Embryonic facial prominence (tissue), 1 donor: ENCODE data around the gene RAET1G.
"Not testable (repeated sequence)": the region's sequence is repeated elsewhere in the genome, so short reads cannot be mapped to it uniquely, and the experiment has no call there.

ENCODE experiments used
- DNase-seq: peaks from one replicate; pipeline ENCODE4 v3.0.0-alpha.2; 2016; ENCODE audit errors: extremely low spot score

The RAET1G gene

GRCh38 chr6:149953934-149954327 is 31.0 kb upstream of the RAET1G start:
- DNase-seq, result not testable (repeated sequence)

DNA sequence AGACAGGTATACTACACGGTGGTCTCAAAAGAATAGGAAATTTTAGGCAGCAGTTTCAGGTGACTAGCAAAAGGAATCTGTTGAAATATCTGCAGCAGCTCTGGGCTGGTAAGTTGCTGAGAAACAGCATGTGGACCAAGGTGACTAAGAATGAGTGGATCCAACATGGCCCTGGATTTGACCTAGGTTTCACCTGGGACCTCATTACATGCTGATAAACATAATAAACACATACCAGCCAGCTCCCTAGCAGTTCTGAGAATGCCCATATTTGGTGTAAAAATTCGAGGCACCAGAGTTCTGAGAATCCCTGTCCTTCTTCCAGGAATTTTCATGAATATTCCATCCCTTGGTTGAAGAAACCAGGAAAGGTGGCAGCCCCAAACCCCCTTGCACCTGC is 30.5 kb upstream of the RAET1G start:
- not testable (repeated sequence) for DNase-seq

- no peak for DNase-seq
Observed at GRCh38 chr6:149951626-149952025, 28.7 kb upstream of the RAET1G start.

DNA sequence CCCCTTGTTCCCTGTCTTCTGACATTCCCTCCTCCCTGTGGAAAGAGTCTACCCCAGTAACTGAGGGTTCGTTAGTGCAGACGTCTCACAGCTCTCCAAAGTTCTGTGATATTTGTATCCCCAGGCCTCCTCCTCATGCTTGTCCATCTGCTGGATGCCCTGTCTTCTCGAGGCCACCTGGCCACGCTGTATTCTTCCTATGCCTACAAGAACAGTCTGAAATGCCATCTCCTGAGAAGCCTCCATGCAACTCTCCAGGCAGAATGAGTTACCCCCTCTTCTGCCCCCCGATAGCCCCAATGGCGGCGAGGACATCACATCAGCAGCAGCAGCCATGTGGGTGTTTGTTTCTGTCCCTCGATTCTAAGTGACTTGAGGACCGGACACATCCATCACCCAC is 28.2 kb upstream of the RAET1G start:
- no peak for DNase-seq

GRCh38 chr6:149950423-149950822 is 27.5 kb upstream of the RAET1G start:
- no peak for DNase-seq

GRCh38 chr6:149948616-149949015 is 25.7 kb upstream of the RAET1G start:
- DNase-seq, result no peak

DNA sequence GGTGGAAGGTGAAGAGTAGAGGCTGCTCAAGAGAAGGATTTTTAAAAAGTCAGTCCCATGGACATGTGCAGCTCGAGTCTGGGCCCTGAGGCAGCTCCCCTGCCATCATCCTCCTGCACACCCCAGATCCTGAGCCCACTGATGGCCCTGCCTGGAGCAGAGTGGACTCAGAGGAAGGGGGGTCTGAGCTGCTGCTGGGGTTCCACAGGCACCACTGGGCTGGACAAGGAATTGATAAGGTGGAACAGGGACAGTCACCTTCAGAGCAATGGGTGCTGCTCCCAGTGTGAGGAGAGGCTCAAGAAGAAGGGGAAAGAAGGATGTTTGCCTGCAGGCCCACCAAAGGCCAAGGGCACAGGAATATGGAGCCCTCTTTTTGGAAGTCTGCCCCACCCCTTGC is 25.1 kb upstream of the RAET1G start:
- DNase-seq, result no peak

DNA sequence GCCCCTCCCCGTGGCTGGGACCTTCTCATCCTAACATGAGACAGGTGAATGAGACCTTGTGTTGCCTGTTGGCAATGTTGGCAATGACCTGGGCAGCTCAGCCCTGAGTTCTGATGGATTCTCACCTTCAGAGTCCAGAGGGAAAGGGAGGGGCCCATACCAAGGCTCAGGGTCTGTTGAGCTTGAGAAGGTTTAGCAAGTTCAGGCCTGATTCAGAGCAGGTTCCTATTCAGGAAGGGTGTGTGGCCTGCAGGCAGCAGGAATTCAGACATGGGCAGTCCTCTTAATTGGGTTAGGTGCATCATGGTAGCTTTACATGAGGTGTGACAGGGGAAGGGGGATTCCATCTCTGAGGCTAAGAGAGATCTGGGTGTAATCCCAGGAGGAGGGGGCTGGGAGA is 24.6 kb upstream of the RAET1G start:
- DNase-seq, result not testable (repeated sequence)

DNA sequence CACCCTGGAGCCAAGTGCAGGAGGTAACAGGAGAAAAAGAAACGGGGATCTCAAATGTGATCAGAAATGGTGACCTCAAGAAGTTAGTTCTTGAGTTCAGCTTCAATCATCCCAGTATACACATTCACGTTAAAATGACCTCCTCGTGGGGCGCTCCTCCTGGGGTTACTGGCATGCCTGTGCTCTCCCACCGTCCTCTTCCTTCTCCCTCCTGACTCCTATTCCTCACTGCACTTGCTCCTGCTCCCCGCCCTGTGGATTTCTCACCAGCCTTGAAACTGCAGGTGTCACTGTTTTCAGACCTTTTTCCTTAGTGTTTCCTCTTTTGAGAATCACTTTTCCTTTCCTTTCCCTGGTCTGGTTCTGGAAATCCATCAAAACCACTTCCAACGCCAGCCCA is 23.7 kb upstream of the RAET1G start:
- not testable (repeated sequence) for DNase-seq

DNA sequence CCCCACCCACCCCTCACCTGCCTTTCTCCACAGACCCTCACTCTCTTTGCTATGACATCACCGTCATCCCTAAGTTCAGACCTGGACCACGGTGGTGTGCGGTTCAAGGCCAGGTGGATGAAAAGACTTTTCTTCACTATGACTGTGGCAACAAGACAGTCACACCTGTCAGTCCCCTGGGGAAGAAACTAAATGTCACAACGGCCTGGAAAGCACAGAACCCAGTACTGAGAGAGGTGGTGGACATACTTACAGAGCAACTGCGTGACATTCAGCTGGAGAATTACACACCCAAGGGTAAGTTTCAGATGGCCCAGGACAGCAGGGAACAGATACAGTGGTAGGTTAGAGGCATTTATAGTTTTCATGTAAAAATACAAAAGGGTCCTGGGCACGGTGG is 22.4 kb upstream of the RAET1G start:
- DNase-seq, result not testable (repeated sequence)

DNA sequence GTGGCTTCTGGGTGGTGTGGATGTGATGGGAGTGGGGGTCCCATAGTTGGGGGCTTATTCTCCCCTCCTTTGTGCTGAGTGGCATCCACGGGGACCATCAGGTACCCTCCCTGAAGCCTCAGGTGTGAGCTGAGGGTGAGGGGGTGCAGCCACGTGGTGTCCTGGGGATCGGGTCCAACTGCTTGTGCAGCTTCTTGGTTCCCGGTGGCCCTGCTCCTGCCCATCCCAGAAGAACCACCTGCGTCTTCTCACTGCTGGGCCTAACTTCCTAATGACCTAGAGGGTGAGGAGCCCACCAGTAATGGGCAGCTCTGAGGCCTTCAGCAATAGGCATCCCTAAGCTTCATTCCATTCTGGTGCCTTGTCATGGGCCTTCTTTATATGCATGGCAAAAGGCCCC is 20.4 kb upstream of the RAET1G start:
- not testable (repeated sequence) for DNase-seq

GRCh38 chr6:149942461-149942829 is 19.5 kb upstream of the RAET1G start:
- no peak for DNase-seq

- DNase-seq, result peak; percentile 73
Observed at GRCh38 chr6:149941583-149942460, 18.9 kb upstream of the RAET1G start, which contains the start of gene ULBP2. TSS of gene ULBP2 (plus strand) at chr6:149942014. CDS start at chr6:149942073, 59 bp downstream.

DNA sequence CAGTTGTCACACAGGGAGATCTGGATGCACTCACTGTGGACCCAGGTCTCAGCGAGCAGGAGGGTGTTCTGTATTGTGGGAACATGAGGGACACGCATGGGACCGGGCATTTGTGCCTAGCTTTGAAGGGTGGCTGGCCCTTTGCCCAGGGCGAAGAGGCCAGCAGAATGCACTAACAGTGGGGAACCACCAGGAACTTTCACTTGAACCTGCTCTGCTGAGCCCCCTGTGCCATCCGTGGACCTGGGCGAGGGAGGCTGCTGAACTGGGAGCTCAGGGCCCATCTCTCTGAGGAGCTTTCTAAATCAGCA is 17.7 kb upstream of the RAET1G start:
- no peak for DNase-seq

- no peak for DNase-seq
Observed at GRCh38 chr6:149939909-149940671, 17.2 kb upstream of the RAET1G start.

- DNase-seq, result no peak
Observed at GRCh38 chr6:149939356-149939648, 16.4 kb upstream of the RAET1G start.

DNA sequence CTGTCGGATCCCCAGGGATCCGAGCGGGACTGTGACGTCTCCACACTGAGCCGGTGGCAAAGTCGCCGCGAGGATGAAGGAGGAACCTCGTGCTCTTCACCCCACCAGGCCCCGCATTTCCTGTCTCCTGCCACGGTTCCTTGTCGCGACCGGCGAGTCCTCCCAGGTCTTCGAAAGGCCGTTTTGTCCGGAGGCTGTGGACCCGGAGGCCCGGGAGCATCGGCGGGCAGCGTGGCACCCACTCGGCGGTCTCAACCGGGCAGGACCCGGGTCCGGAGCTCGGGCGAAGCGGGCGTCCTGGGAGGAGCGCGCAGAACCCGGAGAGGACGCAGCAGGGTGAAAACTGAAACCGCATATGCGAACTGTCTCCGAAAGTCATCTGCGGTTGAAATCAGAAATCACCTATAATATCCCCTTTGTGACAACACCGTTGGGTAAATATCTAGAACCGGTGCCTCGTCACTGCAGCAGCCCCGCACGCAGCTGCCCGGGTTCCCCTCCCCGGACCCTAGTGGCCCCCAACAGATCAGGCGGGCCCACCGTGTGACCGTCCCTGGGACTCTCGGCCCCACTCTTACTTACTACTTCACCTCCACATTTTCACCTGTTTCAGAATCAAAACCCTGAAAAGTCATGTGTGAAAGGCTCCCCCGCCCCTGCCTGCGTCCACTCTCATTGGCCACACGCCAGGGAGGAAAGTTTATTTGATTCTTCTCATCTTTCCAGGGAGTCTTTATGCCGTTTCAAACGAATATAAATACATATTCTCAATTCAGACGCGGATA is 15.8 kb upstream of the RAET1G start:
- DNase-seq, result no peak

- not testable (repeated sequence) for DNase-seq
Observed at GRCh38 chr6:149938013-149938570, 15.2 kb upstream of the RAET1G start.

DNA sequence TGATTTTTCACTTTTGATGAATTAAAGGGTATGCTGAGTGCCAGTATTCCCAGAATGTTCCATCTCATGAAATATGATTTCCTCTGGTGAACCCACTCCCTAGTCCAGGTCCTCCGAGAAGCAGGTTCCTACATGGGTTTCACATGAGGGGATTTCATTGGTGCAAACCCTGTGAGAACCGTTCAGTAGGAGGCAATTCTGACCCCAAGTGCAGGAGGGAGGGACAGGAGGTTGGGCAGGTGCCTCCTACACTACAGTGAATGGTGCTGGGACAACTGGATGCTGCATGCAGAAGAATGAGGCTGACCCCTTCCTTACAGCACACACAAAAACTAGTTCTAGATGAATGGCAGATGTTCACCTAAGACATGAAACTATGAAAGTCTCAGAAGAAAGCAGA is 13.8 kb upstream of the RAET1G start:
- no peak for DNase-seq

GRCh38 chr6:149935668-149936067 is 12.7 kb upstream of the RAET1G start:
- no peak for DNase-seq

GRCh38 chr6:149935246-149935645 is 12.3 kb upstream of the RAET1G start:
- no peak for DNase-seq
